K562 (cell line): ENCODE data around the gene OXSR1. TPM values are rescaled to one million over a fixed set of nuclear protein-coding genes. Genes with fewer than 3 reads are reported as not detected.

Source experiments
- ATF6 ChIP-seq: sonication (generic); formaldehyde crosslinking; IDR thresholded peaks from 2 replicates; pipeline ENCODE4 v1.4.0; 2020; ENCODE audit warnings: mild to moderate bottlenecking, missing genetic modification reagents
- BCOR ChIP-seq: fragments of 450-650 bp; IDR thresholded peaks from 2 replicates; pipeline ENCODE4 v1.6.1; 2016
- BRD9 ChIP-seq: fragments of 450-650 bp; IDR thresholded peaks from 2 replicates; pipeline ENCODE4 v1.6.1; 2018; ENCODE audit warnings: low read depth; ENCODE audit not compliant: partially characterized antibody
- CHD1 ChIP-seq: fragments of 200-600 bp; sonication (generic); IDR thresholded peaks from one replicate; pipeline ENCODE4 v1.6.1; 2012; ENCODE audit warnings: mild to moderate bottlenecking, moderate library complexity, low read length, inconsistent platforms
- CREBBP ChIP-seq: IDR thresholded peaks from one replicate; pipeline ENCODE4 v1.6.1; 2012; ENCODE audit warnings: low read depth, mild to moderate bottlenecking, control low read depth, inconsistent platforms, low read length
- ETV5 ChIP-seq: sonication (generic); formaldehyde crosslinking; IDR thresholded peaks from 2 replicates; pipeline ENCODE4 v1.4.0; 2020; ENCODE audit warnings: low read depth, mild to moderate bottlenecking, missing genetic modification reagents
- HDAC2 ChIP-seq: fragments of 450-650 bp; IDR thresholded peaks from 2 replicates; pipeline ENCODE4 v1.6.1; 2016; ENCODE audit warnings: mild to moderate bottlenecking
- HDAC8 ChIP-seq: fragments of 450-650 bp; IDR thresholded peaks from 2 replicates; pipeline ENCODE4 v1.6.1; 2016; ENCODE audit warnings: mild to moderate bottlenecking, missing genetic modification characterization, moderate library complexity, missing compliant biosample characterization
- MYNN ChIP-seq, 2 experiments: sonication (generic); formaldehyde crosslinking in 1 of 2; IDR thresholded peaks; 2 replicates each; pipeline versions ENCODE4 v1.5.0 to v1.6.1; 2016 to 2020; ENCODE audit warnings: antibody characterized with exemption in 1 of 2, missing genetic modification reagents in 1 of 2
- NR2C2 ChIP-seq, 2 experiments: fragments of 200-800 bp in 1 of 2; sonication (Bioruptor generic) in 1 of 2; sonication (generic) in 1 of 2; formaldehyde crosslinking in 1 of 2; IDR thresholded peaks; 2 replicates each; pipeline versions ENCODE4 v1.6.1 to v1.8.0; 2016 to 2022; ENCODE audit warnings: mild to moderate bottlenecking in 1 of 2, missing compliant biosample characterization in 1 of 2, missing genetic modification characterization in 1 of 2, missing genetic modification reagents in 1 of 2
- RNF2 ChIP-seq: sonication (generic); IDR thresholded peaks from 2 replicates; pipeline ENCODE4 v1.6.1; 2016
- SUPT5H ChIP-seq: fragments of 450-650 bp; IDR thresholded peaks from 2 replicates; pipeline ENCODE4 v1.6.1; 2016
- U2AF1 ChIP-seq: fragments of 200-400 bp; formaldehyde crosslinking; optimal IDR thresholded peaks from 2 replicates; pipeline ENCODE3; 2017; ENCODE audit warnings: mild to moderate bottlenecking, low read depth, low read length, moderate library complexity
- XRCC3 ChIP-seq: fragments of 450-650 bp; IDR thresholded peaks from 2 replicates; pipeline ENCODE4 v1.6.1; 2017; ENCODE audit warnings: mild to moderate bottlenecking, moderate library complexity
- ZC3H11A ChIP-seq: IDR thresholded peaks from 2 replicates; pipeline ENCODE4 v1.6.1; 2012; ENCODE audit warnings: low read depth, low read length, improper control_type of control experiment
- ZFPM2 ChIP-seq: fragments of 250-450 bp; sonication (Bioruptor Pico); IDR thresholded peaks from 2 replicates; pipeline ENCODE4 v1.5.1; 2022; ENCODE audit warnings: mild to moderate bottlenecking
- ZNF165 ChIP-seq: fragments of 250-450 bp; sonication (Bioruptor Pico); IDR thresholded peaks from 2 replicates; pipeline ENCODE4 v1.4.0; 2020; ENCODE audit warnings: borderline replicate concordance
- ZNF764 ChIP-seq: fragments of 250-450 bp; sonication (Bioruptor Pico); IDR thresholded peaks from 2 replicates; pipeline ENCODE4 v1.4.0; 2020; ENCODE audit warnings: low read depth, mild to moderate bottlenecking, moderate library complexity
- polyA plus RNA-seq, 8 experiments: library from polyadenylated mRNA; depleted of rRNA in 4 of 8; stranded (reverse) in 5 of 8; unstranded in 3 of 8; fragments of >200 nt; fragmentation: Nextera tagmentation in 2 of 8; fragmentation: Illumina TruSeq in 1 of 8; extraction: Ambion mirVana in 2 of 8; extraction: Trizol in 1 of 8; gene quantifications; 2 replicates each; pipeline versions ENCODE4 v1.2.1 to v1.2.3, GENCODE V29; 2011 to 2014; ENCODE audit warnings: inconsistent platforms in 1 of 8, missing spikeins in 1 of 8
- total RNA-seq, 7 experiments: library from RNA; depleted of rRNA in 6 of 7; stranded (reverse); fragments of >200 nt in 6 of 7; fragmentation: Illumina TruSeq in 2 of 7; extraction: Trizol in 2 of 7; gene quantifications; 2 replicates each; pipeline versions ENCODE4 v1.2.1 to v1.2.3, GENCODE V29; 2011 to 2021; ENCODE audit warnings: low replicate concordance in 1 of 7
- TF ChIP-seq, protein P1 (sequence below): fragments of 450-650 bp; IDR thresholded peaks from 2 replicates; pipeline ENCODE4 v1.6.1; 2014; ENCODE audit warnings: low read depth, mild to moderate bottlenecking, moderate library complexity, borderline replicate concordance
- TF ChIP-seq, protein P2 (sequence below): fragments of 450-650 bp; IDR thresholded peaks from 2 replicates; pipeline ENCODE4 v1.6.1; 2016; ENCODE audit warnings: missing biosample characterization, missing genetic modification characterization
- TF ChIP-seq, protein P3 (sequence below): fragments of 250-450 bp; sonication (Bioruptor Pico); IDR thresholded peaks from 2 replicates; pipeline ENCODE4 v1.4.0; 2020

The OXSR1 gene
- total and polyA plus RNA-seq, 9 of the 15 experiments (the other 6 are each of a cell fraction or from before 2014, with no cell fraction given): 15.7 to 87.6 (median 48.7) TPM

GRCh38 chr3:38165722-38166387, 518 bp downstream of the OXSR1 start (continued):
- TF ChIP-seq, protein P1, sequence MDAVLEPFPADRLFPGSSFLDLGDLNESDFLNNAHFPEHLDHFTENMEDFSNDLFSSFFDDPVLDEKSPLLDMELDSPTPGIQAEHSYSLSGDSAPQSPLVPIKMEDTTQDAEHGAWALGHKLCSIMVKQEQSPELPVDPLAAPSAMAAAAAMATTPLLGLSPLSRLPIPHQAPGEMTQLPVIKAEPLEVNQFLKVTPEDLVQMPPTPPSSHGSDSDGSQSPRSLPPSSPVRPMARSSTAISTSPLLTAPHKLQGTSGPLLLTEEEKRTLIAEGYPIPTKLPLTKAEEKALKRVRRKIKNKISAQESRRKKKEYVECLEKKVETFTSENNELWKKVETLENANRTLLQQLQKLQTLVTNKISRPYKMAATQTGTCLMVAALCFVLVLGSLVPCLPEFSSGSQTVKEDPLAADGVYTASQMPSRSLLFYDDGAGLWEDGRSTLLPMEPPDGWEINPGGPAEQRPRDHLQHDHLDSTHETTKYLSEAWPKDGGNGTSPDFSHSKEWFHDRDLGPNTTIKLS: 0 out of 2 replicates have a peak, but pooled peaks have one; percentile 0
- 0 out of 2 replicates have a peak, but pooled peaks have one; percentile 4 for TF ChIP-seq HDAC8 (tag)
- no peak for TF ChIP-seq ZC3H11A
- no peak for TF ChIP-seq BRD9
- no peak for TF ChIP-seq ZFPM2 (CRISPR knock-in tag)
- no peak; the same call in 1 of the 2 replicates for TF ChIP-seq MYNN (IDR thresholded peaks at IDR 0.05)
- TF ChIP-seq MYNN (CRISPR knock-in tag; IDR thresholded peaks at IDR 0.05): no peak
- no peak for TF ChIP-seq CHD1
- no peak for TF ChIP-seq ZNF165 (CRISPR knock-in tag)
- TF ChIP-seq, protein P2, sequence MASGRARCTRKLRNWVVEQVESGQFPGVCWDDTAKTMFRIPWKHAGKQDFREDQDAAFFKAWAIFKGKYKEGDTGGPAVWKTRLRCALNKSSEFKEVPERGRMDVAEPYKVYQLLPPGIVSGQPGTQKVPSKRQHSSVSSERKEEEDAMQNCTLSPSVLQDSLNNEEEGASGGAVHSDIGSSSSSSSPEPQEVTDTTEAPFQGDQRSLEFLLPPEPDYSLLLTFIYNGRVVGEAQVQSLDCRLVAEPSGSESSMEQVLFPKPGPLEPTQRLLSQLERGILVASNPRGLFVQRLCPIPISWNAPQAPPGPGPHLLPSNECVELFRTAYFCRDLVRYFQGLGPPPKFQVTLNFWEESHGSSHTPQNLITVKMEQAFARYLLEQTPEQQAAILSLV (tag): no peak
- no peak for TF ChIP-seq U2AF1
- 0 out of 2 replicates have a peak, but pooled peaks have one; percentile 33 for TF ChIP-seq ETV5 (CRISPR knock-in tag)
- no peak; the same call in none of the 2 replicates for TF ChIP-seq RNF2
- no peak; the same call in 1 of the 2 replicates for TF ChIP-seq BCOR
- 0 out of 2 replicates have a peak, but pooled peaks have one; percentile 5 for TF ChIP-seq NR2C2 (CRISPR knock-in tag; IDR thresholded peaks at IDR 0.05)
- TF ChIP-seq NR2C2 (tag; IDR thresholded peaks at IDR 0.05): no peak; the same call in 1 of the 2 replicates
- TF ChIP-seq SUPT5H: 0 out of 2 replicates have a peak, but pooled peaks have one; percentile 26
- TF ChIP-seq HDAC2: no peak
- TF ChIP-seq ATF6 (CRISPR knock-in tag): no peak
- TF ChIP-seq, protein P3, sequence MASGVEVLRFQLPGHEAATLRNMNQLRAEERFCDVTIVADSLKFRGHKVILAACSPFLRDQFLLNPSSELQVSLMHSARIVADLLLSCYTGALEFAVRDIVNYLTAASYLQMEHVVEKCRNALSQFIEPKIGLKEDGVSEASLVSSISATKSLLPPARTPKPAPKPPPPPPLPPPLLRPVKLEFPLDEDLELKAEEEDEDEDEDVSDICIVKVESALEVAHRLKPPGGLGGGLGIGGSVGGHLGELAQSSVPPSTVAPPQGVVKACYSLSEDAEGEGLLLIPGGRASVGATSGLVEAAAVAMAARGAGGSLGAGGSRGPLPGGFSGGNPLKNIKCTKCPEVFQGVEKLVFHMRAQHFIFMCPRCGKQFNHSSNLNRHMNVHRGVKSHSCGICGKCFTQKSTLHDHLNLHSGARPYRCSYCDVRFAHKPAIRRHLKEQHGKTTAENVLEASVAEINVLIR (CRISPR knock-in tag): no peak
- no peak for TF ChIP-seq XRCC3
- TF ChIP-seq CREBBP: no peak
- no peak for TF ChIP-seq ZNF764 (CRISPR knock-in tag)
